CD4-positive, alpha-beta T cell treated with Interleukin-4 for 4 hours (primary cell): ENCODE measurements around the gene LPAR3.

Experiments used
- DNase-seq: peaks from one replicate; pipeline ENCODE4 v3.0.0-alpha.2; 2020

LPAR3 gene

GRCh38 chr1:84773195-84773594, 119.8 kb downstream of the LPAR3 start:
- DNase-seq, result no peak

GRCh38 chr1:84772428-84772943, 120.5 kb downstream of the LPAR3 start:
- DNase-seq, result peak; percentile 67

- DNase-seq, result no peak
Observed at GRCh38 chr1:84771895-84772294, 121.1 kb downstream of the LPAR3 start.

GRCh38 chr1:84770481-84770880, 122.5 kb downstream of the LPAR3 start:
- DNase-seq, result no peak

- DNase-seq, result no peak
Observed at GRCh38 chr1:84769636-84770035, 123.4 kb downstream of the LPAR3 start.

GRCh38 chr1:84768634-84769033, 124.4 kb downstream of the LPAR3 start:
- no peak for DNase-seq

GRCh38 chr1:84763912-84764680, 128.9 kb downstream of the LPAR3 start:
- no peak for DNase-seq

- no peak for DNase-seq
Observed at GRCh38 chr1:84762664-84763063, 130.3 kb downstream of the LPAR3 start.
